ENCODE measurements around the gene NDUFS1.

DNA sequence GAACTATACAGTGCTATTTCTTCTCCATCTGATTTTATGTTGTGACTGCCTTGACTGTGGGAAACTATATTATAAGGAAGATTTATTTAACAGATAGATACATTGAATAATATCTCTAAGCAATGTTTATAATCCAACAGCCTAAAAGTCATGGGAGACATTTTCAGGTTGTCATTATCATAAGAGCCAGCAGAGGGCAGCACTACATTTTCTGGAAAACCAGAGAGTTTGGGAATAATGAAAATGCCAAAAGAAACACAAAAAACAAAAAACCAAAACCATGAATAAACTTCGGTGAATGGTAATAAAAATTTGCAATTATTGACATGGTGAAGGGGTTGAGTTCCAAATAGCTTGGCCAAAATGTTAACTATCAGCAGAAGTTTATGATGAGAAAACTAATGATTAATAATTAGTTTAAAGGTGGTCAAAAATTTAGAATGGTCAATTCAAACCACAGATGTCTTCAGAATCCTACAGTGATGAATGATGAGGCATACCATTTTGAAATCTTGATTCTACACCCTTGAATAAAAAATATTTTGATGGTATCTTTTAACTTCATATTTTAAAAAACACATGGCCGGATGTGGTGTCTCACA is 5.1 kb upstream of the NDUFS1 start:
- TF ChIP-seq RFX5 (IDR thresholded peaks at IDR 0.05; ENCODE audit: borderline replicate concordance, low read depth, low read length) (no peak), YY1 (IDR thresholded peaks at IDR 0.05; ENCODE audit: low read depth, low read length) (no peak), SIRT6 (IDR thresholded peaks at IDR 0.05; ENCODE audit: low read length) (no peak), POLR2A (IDR thresholded peaks at IDR 0.05; ENCODE audit: control extremely low read depth in 1 of 2, low read depth in 2 of 2, low read length in 2 of 2) (no peak)
- TF ChIP-seq, protein P1, sequence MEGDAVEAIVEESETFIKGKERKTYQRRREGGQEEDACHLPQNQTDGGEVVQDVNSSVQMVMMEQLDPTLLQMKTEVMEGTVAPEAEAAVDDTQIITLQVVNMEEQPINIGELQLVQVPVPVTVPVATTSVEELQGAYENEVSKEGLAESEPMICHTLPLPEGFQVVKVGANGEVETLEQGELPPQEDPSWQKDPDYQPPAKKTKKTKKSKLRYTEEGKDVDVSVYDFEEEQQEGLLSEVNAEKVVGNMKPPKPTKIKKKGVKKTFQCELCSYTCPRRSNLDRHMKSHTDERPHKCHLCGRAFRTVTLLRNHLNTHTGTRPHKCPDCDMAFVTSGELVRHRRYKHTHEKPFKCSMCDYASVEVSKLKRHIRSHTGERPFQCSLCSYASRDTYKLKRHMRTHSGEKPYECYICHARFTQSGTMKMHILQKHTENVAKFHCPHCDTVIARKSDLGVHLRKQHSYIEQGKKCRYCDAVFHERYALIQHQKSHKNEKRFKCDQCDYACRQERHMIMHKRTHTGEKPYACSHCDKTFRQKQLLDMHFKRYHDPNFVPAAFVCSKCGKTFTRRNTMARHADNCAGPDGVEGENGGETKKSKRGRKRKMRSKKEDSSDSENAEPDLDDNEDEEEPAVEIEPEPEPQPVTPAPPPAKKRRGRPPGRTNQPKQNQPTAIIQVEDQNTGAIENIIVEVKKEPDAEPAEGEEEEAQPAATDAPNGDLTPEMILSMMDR (IDR thresholded peaks at IDR 0.05; ENCODE audit: control extremely low read depth in 1 of 3, insufficient read depth in 1 of 3, low read depth in 1 of 3, low read length in 3 of 3) = peak in 2 of 3 experiments; percentile 50 to 54; a peak in 2 of 4 replicates

Measured in H1 (cell line).